GM19468 (cell line): Measurements from ENCODE around the gene EXOC6.

ENCODE experiments used
- ATAC-seq: cut with Tn5 transposase; IDR thresholded peaks from one replicate; pipeline ENCODE4 v1.9.1; 2021; ENCODE audit warnings: mild to moderate bottlenecking, moderate library complexity, moderate number of reproducible peaks; ENCODE audit not compliant: unreplicated experiment; ENCODE audit errors: extremely low read depth

Gene EXOC6

DNA sequence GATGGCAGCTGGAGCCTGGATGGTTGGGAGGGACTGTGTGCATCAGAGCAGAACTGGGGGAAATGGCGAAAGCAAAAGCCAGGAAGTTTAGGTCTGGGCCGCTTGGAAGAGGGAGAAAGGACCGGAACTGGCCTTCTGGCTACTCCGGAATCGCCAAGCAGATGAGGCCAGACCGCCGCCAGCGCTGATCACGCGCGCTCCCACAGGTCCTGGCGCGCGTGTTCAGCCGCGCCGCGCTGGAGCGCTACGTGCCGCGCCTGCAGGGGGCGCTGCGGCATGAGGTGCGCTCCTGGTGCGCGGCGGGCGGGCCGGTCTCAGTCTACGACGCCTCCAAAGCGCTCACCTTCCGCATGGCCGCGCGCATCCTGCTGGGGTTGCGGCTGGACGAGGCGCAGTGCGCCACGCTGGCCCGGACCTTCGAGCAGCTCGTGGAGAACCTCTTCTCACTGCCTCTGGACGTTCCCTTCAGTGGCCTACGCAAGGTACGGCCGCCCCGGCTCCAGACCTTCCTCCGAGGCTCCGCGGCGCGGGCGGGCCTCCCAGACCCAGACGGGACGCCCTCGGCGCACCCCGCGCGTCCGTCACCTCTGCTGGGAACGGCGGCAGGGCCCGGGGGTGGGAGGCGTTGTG lies 214.3 kb downstream of the EXOC6 start:
- ATAC-seq: no peak

DNA sequence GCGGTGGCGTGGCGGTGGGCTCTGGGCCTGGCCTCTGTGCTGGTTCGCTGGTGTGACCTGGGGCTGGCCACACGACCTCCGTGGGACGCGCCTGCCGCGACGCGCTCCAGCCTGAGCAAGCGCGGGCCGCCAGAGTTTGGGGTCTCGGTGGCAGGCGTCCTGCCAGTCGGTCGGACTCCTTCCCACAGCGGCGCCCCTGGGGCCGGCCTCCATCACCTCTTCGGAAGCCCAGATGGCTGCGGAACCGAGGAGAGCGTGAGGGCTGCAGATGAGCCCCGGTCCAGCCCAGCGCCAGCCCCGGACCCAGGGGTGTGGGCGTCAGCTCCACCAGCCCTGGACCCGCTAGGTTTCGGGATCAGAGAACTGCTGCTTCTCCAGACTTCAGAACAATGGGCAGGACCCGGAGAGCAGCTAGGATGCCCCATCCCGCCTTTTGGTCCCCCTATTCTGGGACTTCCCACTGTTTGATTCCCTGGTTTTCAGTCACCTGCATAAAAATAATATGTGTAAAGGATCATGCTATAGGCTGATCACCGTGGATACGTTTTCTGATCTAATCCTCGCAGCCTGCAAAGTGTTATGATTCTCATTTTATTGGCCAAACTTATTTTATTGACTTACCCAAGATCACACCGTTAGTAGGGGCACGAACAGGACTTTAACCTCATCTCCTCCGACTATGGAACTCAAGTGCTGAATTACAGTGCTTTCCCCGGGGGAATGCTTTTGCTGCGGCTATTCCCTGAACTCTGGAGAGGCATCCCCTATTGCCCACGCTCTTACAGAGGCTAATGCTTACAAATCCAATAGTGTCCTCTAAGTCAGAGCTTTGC lies 215.0 kb downstream of the EXOC6 start:
- no peak for ATAC-seq

DNA sequence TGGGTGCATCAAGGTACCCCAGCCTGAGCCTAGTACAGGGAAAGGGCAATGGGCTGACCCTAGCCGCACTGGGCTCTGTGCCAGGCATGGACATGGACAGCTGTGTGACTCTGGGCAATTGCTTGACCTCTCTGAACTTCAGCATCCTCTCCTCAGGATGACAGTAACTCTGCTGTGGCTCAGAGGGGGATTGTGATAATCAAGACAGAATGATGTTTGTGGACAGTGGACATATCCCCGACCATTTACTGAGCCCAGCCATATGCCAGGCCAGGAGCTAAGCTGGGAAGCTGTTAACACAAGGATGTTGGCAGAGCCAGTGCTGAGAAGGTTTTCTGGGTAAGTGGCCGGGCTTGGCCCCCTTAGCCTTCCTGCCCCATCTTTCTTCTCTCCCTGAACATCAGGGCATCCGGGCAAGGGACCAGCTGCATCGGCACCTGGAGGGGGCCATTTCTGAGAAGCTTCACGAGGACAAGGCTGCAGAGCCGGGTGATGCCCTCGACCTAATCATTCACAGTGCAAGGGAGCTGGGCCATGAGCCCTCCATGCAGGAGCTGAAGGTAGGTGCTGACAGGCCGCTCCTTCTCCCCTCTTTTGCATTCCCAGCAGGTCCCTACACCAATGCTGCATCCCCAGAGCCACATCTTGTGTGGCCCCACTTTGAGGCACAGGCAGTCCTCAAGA lies 215.8 kb downstream of the EXOC6 start:
- ATAC-seq: no peak

DNA sequence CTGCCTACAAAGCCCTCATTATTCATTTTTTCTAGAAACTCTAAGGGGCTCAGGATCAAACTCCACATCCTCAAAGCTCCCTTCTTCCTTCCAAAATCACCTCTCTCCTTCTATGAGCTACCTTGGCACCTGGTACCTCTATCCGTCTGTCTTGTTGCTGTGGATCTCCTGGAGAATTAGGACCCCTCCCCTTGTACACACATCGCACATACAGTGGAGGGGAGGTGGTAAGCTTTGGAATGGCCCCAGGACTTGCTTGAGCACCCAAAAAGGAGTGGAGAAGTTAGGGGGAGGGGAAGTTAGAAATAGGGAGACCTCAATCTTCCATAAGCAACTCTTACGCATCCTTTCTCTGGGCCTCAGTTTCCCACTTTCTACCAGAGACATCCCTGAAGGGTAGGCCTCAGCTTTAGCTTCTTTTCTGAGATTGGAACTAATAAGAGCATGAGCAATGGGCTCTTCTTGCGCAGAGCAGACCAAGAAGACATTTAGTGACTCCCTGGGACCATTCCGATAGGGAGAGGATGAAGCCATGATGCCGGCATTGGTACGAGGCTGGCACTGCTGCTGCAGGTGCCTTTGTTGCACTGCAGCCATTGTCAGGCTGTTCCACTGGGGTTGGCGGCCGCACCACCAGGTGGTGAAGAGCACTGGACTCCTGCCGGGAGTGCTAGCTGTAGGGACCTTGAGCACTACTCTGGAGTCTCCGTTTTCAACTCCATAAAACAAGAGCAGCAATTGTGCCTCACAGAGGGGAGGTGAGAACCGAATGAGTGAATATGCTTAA lies 216.7 kb downstream of the EXOC6 start:
- no peak for ATAC-seq

- no peak for ATAC-seq
Observed at GRCh38 chr10:93065675-93066543, 217.6 kb downstream of the EXOC6 start.

DNA sequence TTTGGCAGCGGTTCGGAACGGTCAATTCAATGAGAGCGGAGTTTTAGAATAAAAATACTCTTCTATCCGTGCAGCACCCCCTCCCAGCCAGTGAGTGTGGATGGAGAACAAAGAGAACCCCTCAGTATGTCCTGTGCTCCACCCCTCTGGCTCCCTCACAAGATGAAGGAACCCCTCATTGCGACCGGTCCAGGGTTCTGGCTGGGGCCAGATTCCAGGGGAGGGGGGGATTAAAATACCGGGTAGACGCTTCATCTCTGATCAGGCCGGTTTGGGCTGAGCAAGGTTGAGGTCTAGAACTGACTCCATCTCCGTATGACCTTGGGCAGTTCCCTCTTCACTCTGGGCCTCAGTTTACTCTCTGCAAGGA lies 218.2 kb downstream of the EXOC6 start:
- ATAC-seq: no peak

DNA sequence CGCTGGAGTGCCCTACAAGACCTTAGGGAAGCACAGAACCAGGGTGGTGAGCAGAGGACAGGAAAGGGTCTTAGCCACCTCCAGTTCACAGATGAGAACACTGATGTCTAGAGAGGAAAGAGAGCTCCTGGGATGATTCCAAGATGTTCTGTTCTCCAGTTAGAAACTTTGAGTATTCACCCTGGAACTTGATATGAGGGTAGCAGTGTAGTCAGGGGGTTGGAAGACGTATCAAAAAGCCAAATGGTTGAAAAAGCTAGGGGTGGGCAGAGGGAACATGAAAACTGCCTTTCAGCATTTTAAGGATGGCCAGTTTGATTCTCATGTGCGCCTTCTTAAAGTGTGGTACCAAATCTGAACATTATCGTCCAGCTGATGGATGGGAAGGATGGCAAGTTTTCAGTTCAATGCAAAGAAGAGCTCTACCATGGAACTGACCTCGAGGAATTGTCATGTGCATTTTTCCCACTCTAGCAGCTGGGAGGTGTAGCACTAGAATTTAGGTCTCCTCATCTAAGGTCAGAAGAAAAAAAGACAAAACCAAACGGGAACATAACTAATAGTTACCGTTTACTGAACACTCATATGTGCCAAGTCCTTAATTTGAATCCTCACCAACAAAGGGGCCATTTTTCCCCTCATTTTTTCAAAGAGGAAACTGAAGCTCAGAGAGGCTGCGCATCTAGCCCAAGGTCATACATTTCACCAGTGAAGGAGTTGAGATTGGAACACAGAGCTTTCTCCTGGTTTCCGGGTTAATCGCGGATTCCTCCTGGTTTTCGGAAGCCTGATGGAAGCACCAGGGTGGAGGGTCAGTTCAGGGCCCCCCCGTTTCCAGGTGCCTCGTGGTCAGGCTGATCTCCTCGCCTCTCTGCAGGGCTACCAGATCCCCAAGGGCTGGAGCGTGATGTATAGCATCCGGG lies 219.4 kb downstream of the EXOC6 start:
- ATAC-seq: no peak

DNA sequence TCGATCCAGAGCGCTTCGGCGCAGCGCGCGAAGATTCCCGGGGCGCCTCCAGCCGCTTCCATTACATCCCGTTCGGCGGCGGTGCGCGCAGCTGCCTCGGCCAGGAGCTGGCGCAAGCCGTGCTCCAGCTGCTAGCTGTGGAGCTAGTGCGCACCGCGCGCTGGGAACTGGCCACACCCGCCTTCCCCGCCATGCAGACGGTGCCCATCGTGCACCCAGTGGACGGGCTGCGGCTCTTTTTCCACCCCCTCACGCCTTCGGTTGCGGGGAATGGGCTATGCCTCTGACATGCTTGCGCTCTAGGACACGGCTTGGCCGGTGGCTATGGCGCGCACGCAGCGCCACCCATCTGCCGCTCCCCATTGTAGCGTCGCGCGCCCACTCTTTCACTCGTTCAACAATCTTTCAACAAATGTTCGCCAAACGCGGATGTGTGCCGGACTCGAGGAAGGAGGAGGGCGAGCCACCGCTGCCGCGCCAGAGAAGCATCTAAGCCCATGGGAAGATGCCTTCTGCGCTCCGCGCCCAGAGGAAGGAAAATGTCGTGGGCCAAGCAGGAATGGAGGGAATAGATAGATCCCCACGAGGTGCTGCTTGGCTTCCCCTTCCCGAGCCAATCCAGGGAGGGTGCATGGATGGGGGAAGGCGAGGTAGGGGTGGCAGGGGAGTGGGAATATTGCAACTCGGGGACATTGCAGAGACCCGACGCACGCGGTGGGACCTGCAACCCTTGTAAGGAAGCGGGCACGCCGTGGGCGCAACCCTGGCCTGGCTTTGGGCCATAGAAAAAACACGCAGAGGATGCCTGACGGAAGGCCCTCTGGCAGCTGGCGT lies 220.3 kb downstream of the EXOC6 start:
- no peak for ATAC-seq

GRCh38 chr10:93069245-93069561 lies 220.9 kb downstream of the EXOC6 start:
- ATAC-seq: no peak

GRCh38 chr10:93070378-93071176 lies 222.3 kb downstream of the EXOC6 start:
- no peak for ATAC-seq

GRCh38 chr10:93071177-93071472 lies 222.8 kb downstream of the EXOC6 start:
- ATAC-seq: no peak

- no peak for ATAC-seq
Observed at GRCh38 chr10:93071674-93072224, 223.4 kb downstream of the EXOC6 start.

GRCh38 chr10:93072225-93072712 lies 223.9 kb downstream of the EXOC6 start:
- no peak for ATAC-seq

GRCh38 chr10:93072713-93073538 lies 224.6 kb downstream of the EXOC6 start:
- no peak for ATAC-seq

- ATAC-seq: no peak
Observed at GRCh38 chr10:93073539-93074146, 225.3 kb downstream of the EXOC6 start, which contains the start of gene CYP26A1. CYP26A1 (plus strand) TSS chr10:93073893; CDS start chr10:93073935, 42 bp downstream.
